Measurements from ENCODE around the gene PPL. TPM values are rescaled to one million over a fixed set of nuclear protein-coding genes. Genes with fewer than 3 reads are reported as not detected.

Gene PPL
- total and polyA plus RNA-seq, 2 donors (not counting 3 experiments of a cell fraction or from before 2014, with no cell fraction given) = 0.07 to 0.20 TPM

DNA sequence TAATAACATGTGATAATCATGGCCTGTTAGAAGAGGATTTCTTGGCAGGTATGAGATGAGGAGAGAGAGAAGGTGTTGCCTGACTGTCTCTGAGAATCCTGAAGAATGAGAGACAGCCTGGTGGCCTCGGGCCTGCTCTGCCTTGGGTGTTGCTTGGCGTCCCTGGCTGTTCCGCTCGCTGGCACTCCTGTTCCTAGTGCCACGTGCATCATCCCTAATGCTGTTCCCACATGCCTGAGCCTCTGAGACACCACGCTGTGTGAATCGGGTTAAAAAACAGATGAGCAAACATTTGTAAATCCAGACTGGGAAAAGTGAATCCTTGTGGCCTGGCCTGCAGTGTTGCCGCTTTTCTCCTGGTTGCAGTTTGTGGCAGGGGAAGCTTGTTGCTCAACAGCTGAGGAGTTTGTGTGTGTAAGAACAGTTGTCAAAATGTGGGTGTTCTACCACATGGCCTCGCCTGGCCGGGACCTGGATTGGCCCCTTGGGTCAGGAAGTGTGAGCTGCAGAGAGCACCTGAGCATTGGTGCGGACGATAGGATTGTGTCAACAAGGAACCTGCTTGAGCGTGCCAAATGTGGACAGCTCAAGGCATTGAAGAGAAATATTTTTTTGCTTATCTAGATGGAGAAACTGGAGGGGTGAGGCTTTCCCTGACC is 67.7 kb downstream of the PPL start:
- H3K9me1 ChIP-seq (replicated peaks; ENCODE audit: control insufficient read depth, extremely low read depth, insufficient read depth, low read length) = no peaks in the 10 kb centered on the region
- no peak overlapping the region for H2AFZ ChIP-seq (ENCODE audit: low read depth, low read length)
- BruUV-seq (replicated peaks) = no TSS peak
- DNase-seq (ENCODE audit: low read depth, low spot score) = no peak
- H3K4me2 ChIP-seq (ENCODE audit: insufficient read depth, low read length) = no peak overlapping the region
- intact Hi-C loops (cut with micrococcal nuclease) (no loop called here), dilution Hi-C loops (cut with MboI; ENCODE audit: extremely low pct_ligation_motif_present, low sequenced_read_pairs) (no loop called here)
- no peaks in the 10 kb centered on the region for H3K9me3 ChIP-seq (replicated peaks; ENCODE audit: control insufficient read depth, insufficient read depth, low read length)
- H4K20me1 ChIP-seq (replicated peaks; ENCODE audit: control insufficient read depth, extremely low read depth, insufficient read depth, low read length) = no peaks in the 10 kb centered on the region
- POLR2A ChIA-PET = no interaction called here
- H3K4me3 ChIP-seq (replicated peaks in 1 of 3; ENCODE audit: insufficient read depth in 1 of 3, low read depth in 1 of 3, low read length in 3 of 3) = no peak overlapping the region
- TF ChIP-seq, protein P1, sequence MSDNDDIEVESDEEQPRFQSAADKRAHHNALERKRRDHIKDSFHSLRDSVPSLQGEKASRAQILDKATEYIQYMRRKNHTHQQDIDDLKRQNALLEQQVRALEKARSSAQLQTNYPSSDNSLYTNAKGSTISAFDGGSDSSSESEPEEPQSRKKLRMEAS (IDR thresholded peaks at IDR 0.05; ENCODE audit: insufficient read depth, insufficient read length) = no peak
- TF ChIP-seq MYC (IDR thresholded peaks at IDR 0.05; ENCODE audit: low read depth, low read length) = no peak
- TF ChIP-seq POLR2AphosphoS5 (IDR thresholded peaks at IDR 0.05; ENCODE audit: insufficient read depth, low read depth, low read length) = no peak
- TF ChIP-seq GATA2 (IDR thresholded peaks at IDR 0.05; ENCODE audit: insufficient read depth, insufficient read length, low read depth, low read length) = no peak
- TF ChIP-seq POLR2A (IDR thresholded peaks at IDR 0.05; ENCODE audit: low read depth, low read length) = no peak
- TF ChIP-seq FOS (IDR thresholded peaks at IDR 0.05; ENCODE audit: borderline replicate concordance, insufficient read depth, low read length) = no peak
- TF ChIP-seq EZH2 (IDR thresholded peaks at IDR 0.05; ENCODE audit: borderline replicate concordance, low read depth, low read length, severe bottlenecking) = no peak
- no peak for TF ChIP-seq CTCF (IDR thresholded peaks at IDR 0.05; ENCODE audit: extremely low read depth in 1 of 2, insufficient read depth in 1 of 2, low read depth in 1 of 2, low read length in 2 of 2)
- H3K4me1 ChIP-seq (ENCODE audit: control insufficient read depth, extremely low read depth, insufficient read depth, low read length) = no peaks in the 10 kb centered on the region
- no peaks in the 10 kb centered on the region for H3K27me3 ChIP-seq (ENCODE audit: control insufficient read depth in 2 of 2, insufficient read depth in 2 of 2, low read length in 2 of 2)
- no peak overlapping the region for H3K9ac ChIP-seq (replicated peaks; ENCODE audit: extremely low read depth, insufficient read depth, low read length)
- H3K36me3 ChIP-seq (ENCODE audit: control insufficient read depth in 2 of 2, extremely low read depth in 1 of 2, insufficient read depth in 2 of 2, low read length in 2 of 2) = peaks cover 15 to 33% of the 10 kb centered on the region in 2 experiments
- no peak overlapping the region for H3K27ac ChIP-seq (ENCODE audit: insufficient read depth, low read depth, low read length)
- FAIRE-seq = no peak
- H3K79me2 ChIP-seq (ENCODE audit: control insufficient read depth, insufficient read depth, low read length) = peaks cover 49% of the 10 kb centered on the region
- CTCF ChIA-PET = no interaction called here
